ENCODE results near the gene EPS8L1. TPM values are rescaled to one million over a fixed set of nuclear protein-coding genes. Genes with fewer than 3 reads are reported as not detected.

EPS8L1 gene
- total RNA-seq, 3 donors from 2014 or later (not counting 1 experiment from before 2014, with no cell fraction given), result 8.8 to 15.7 (median 10.0) TPM

- peaks cover 36% of the 10 kb centered on the region for H3K27me3 ChIP-seq (ENCODE audit: control insufficient read depth, insufficient read depth, low read length)
- H3K36me3 Mint-ChIP-seq, result no peaks in the 10 kb centered on the region
- WGBS (ENCODE audit: insufficient coverage), result 41% methylated on average over 42 of the region's 42 CpGs
Measured at GRCh38 chr19:55083004-55083850, 7.6 kb downstream of the EPS8L1 start.

GRCh38 chr19:55084416-55084815, 8.7 kb downstream of the EPS8L1 start:
- H3K9me3 Mint-ChIP-seq, result no peaks in the 10 kb centered on the region
- H3K4me1 ChIP-seq (ENCODE audit: control insufficient read depth, insufficient read depth, low read length), result peaks cover 60% of the 10 kb centered on the region
- ATAC-seq (no peak), DNase-seq (no peak)
- intact Hi-C loops (cut with micrococcal nuclease), result loop anchor here (5.0 to 10.0 kb wide), 2 partner anchors 33 to 80 kb away; partner anchors contain the start of genes DNAAF3 and PPP1R12C
- H3K27ac ChIP-seq (ENCODE audit: low read length), result no peak overlapping the region
- no peak overlapping the region for H3K27ac Mint-ChIP-seq
- no peaks in the 10 kb centered on the region for H3K9me3 ChIP-seq (ENCODE audit: control insufficient read depth, insufficient read depth, low read length)
- H3K27me3 ChIP-seq (ENCODE audit: control insufficient read depth, insufficient read depth, low read length), result peaks cover 38% of the 10 kb centered on the region
- H3K4me3 ChIP-seq (ENCODE audit: low read length), result no peak overlapping the region
- no peaks in the 10 kb centered on the region for H3K36me3 ChIP-seq (ENCODE audit: control insufficient read depth, insufficient read depth, low read length)
- peak overlapping the region; percentile 40 for H3K4me3 Mint-ChIP-seq
- peaks cover 38 to 57% of the 10 kb centered on the region in 2 donors for H3K4me1 Mint-ChIP-seq
- TF ChIP-seq CTCF (IDR thresholded peaks at IDR 0.05), result no peak
- WGBS (ENCODE audit: insufficient coverage), result 84% methylated on average over 10 of the region's 10 CpGs
- no peaks in the 10 kb centered on the region for H3K36me3 Mint-ChIP-seq
- peaks cover 17 to 39% of the 10 kb centered on the region in 2 donors for H3K27me3 Mint-ChIP-seq (ENCODE audit: low read depth in 2 of 2)

More at GRCh38 chr19:55083004-55083850, 7.6 kb downstream of the EPS8L1 start:
- H3K27ac Mint-ChIP-seq, result no peak overlapping the region
- H3K4me3 ChIP-seq (ENCODE audit: low read length), result no peak overlapping the region
- no peak for TF ChIP-seq CTCF (IDR thresholded peaks at IDR 0.05)
- H3K9me3 Mint-ChIP-seq, result no peaks in the 10 kb centered on the region
- H3K4me1 Mint-ChIP-seq, result peaks cover 34 to 50% of the 10 kb centered on the region in 2 donors
- no peak overlapping the region for H3K27ac ChIP-seq (ENCODE audit: low read length)
- H3K36me3 ChIP-seq (ENCODE audit: control insufficient read depth, insufficient read depth, low read length), result no peaks in the 10 kb centered on the region
- H3K4me1 ChIP-seq (ENCODE audit: control insufficient read depth, insufficient read depth, low read length), result peaks cover 54% of the 10 kb centered on the region
- intact Hi-C loops (cut with micrococcal nuclease), result loop anchor here (5.0 to 10.0 kb wide), 2 partner anchors 34 to 82 kb away; partner anchors contain the start of genes DNAAF3 and PPP1R12C
- ATAC-seq (no peak), DNase-seq (no peak)
- H3K27me3 Mint-ChIP-seq (ENCODE audit: low read depth in 2 of 2), result peaks cover 5 to 28% of the 10 kb centered on the region in 2 donors
- no peaks in the 10 kb centered on the region for H3K9me3 ChIP-seq (ENCODE audit: control insufficient read depth, insufficient read depth, low read length)
- peak overlapping the region; percentile 75 for H3K4me3 Mint-ChIP-seq

- Mint-ChIP-seq H3K4me1 (peaks cover 27 to 47% of the 10 kb centered on the region in 2 donors), H3K27ac (no peak overlapping the region), H3K9me3 (no peaks in the 10 kb centered on the region)
Measured at GRCh38 chr19:55085923-55086715, 10.4 kb downstream of the EPS8L1 start.

More at GRCh38 chr19:55085923-55086715, 10.4 kb downstream of the EPS8L1 start:
- Mint-ChIP-seq H3K36me3 (no peaks in the 10 kb centered on the region), H3K4me3 (peak overlapping the region; percentile 25), H3K27me3 (ENCODE audit: low read depth in 2 of 2) (peaks cover 20 to 44% of the 10 kb centered on the region in 2 donors)
- no peak overlapping the region for H3K27ac ChIP-seq (ENCODE audit: low read length)
- TF ChIP-seq CTCF (IDR thresholded peaks at IDR 0.05), result no peak
- H3K36me3 ChIP-seq (ENCODE audit: control insufficient read depth, insufficient read depth, low read length), result peaks cover 5% of the 10 kb centered on the region
- 36% methylated on average over 35 of the region's 35 CpGs for WGBS (ENCODE audit: insufficient coverage)
- intact Hi-C loops (cut with micrococcal nuclease), result loop anchor here (10.0 kb wide), 1 partner anchor 79 kb away; the partner anchor contains the start of gene DNAAF3
- no peak overlapping the region for H3K4me3 ChIP-seq (ENCODE audit: low read length)
- H3K27me3 ChIP-seq (ENCODE audit: control insufficient read depth, insufficient read depth, low read length), result peaks cover 36% of the 10 kb centered on the region
- ATAC-seq, result no peak
- no peaks in the 10 kb centered on the region for H3K9me3 ChIP-seq (ENCODE audit: control insufficient read depth, insufficient read depth, low read length)
- DNase-seq, result no peak
- H3K4me1 ChIP-seq (ENCODE audit: control insufficient read depth, insufficient read depth, low read length), result peaks cover 43% of the 10 kb centered on the region

Data from natural killer cell (primary cell).